SKM-1 treated with dmso at 0.1 percent for 144 hours (cell line): ENCODE measurements around the gene PAFAH2.

Source experiments
- DNase-seq: peaks from one replicate; lab custom pipeline; 2025; ENCODE audit not compliant: unreplicated experiment; lab: John Stamatoyannopoulos, UW

PAFAH2 gene

GRCh38 chr1:26031611-26032220, 33.9 kb upstream of the PAFAH2 start:
- no peak for DNase-seq

GRCh38 chr1:26031196-26031595, 33.3 kb upstream of the PAFAH2 start:
- DNase-seq, result no peak

- peak; percentile 26 for DNase-seq
Measured at GRCh38 chr1:26029864-26030481, 32.1 kb upstream of the PAFAH2 start.

- DNase-seq, result no peak
Measured at GRCh38 chr1:26029054-26029863, 31.4 kb upstream of the PAFAH2 start.

- DNase-seq, result no peak
Measured at GRCh38 chr1:26028490-26028980, 30.7 kb upstream of the PAFAH2 start.

GRCh38 chr1:26027716-26028489, 30.0 kb upstream of the PAFAH2 start:
- peak; percentile 65 for DNase-seq

GRCh38 chr1:26025517-26025916, 27.7 kb upstream of the PAFAH2 start:
- no peak for DNase-seq

GRCh38 chr1:26025060-26025459, 27.2 kb upstream of the PAFAH2 start:
- no peak for DNase-seq

GRCh38 chr1:26023826-26024225, 26.0 kb upstream of the PAFAH2 start:
- no peak for DNase-seq

GRCh38 chr1:26023009-26023408, 25.1 kb upstream of the PAFAH2 start:
- no peak for DNase-seq

- no peak for DNase-seq
Measured at GRCh38 chr1:26022404-26022779, 24.5 kb upstream of the PAFAH2 start.

GRCh38 chr1:26021647-26022403, 24.0 kb upstream of the PAFAH2 start, which contains the start of gene EXTL1:
Gene EXTL1, plus strand, starts transcription at chr1:26021775. Its CDS starts 872 bp downstream, at chr1:26022647.
- DNase-seq, result no peak

GRCh38 chr1:26020941-26021646, 23.2 kb upstream of the PAFAH2 start:
- no peak for DNase-seq

GRCh38 chr1:26020330-26020768, 22.5 kb upstream of the PAFAH2 start:
- DNase-seq, result no peak

- peak; percentile 26 for DNase-seq
Measured at GRCh38 chr1:26019641-26020315, 21.9 kb upstream of the PAFAH2 start.

GRCh38 chr1:26017606-26018005, 19.7 kb upstream of the PAFAH2 start:
- DNase-seq, result no peak

GRCh38 chr1:26016953-26017545, 19.2 kb upstream of the PAFAH2 start:
- peak; percentile 51 for DNase-seq

- peak; percentile 71 for DNase-seq
Measured at GRCh38 chr1:26016258-26016952, 18.5 kb upstream of the PAFAH2 start.
